ENCODE measurements around the gene ST6GALNAC3. TPM values are rescaled to one million over a fixed set of nuclear protein-coding genes. Genes with fewer than 3 reads are reported as not detected.

Gene ST6GALNAC3
- total RNA-seq, 2 experiments from 2014 or later = 0.50 to 1.2 TPM

DNA sequence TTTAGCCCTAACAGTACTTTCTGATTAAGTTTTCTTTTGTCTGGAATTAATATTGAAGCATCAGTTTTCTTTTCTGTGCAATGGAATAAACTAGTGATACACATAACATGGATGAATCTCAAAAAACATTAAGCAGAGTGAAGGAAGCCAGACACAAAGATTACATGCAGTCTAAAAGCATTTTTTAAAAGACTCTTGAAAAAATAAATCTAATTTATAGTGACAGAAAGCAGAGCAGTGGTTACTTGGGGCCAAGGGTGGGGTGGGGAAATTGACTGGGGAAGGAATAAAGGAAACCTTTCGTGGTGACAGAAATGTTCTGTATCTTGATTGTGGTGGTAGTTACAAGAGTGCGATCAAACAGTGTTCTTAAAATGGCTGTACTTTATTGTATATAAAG lies 20.2 kb upstream of the ST6GALNAC3 start:
- Histone ChIP-seq H3K9me2 (ENCODE audit: insufficient read depth, low read length) (no peaks in the 10 kb centered on the region), H3K79me2 (ENCODE audit: insufficient read depth, low read depth, low read length) (no peaks in the 10 kb centered on the region), H3K4me3 (ENCODE audit: low read depth, low read length, poor library complexity, severe bottlenecking) (no peak overlapping the region), H3K4me2 (ENCODE audit: low read length) (no peak overlapping the region), H3K36me3 (ENCODE audit: insufficient read depth, low read length) (no peaks in the 10 kb centered on the region), H3K4me1 (ENCODE audit: insufficient read depth, low read length, poor library complexity, severe bottlenecking) (no peaks in the 10 kb centered on the region), H3K9me3 (ENCODE audit: low read length) (no peaks in the 10 kb centered on the region), H3K27ac (ENCODE audit: low read depth, low read length, poor library complexity, severe bottlenecking) (no peak overlapping the region), H2AFZ (ENCODE audit: low read length) (no peak overlapping the region), H4K20me1 (ENCODE audit: insufficient read depth, low read length) (no peaks in the 10 kb centered on the region)
- CTCF ChIA-PET (ENCODE audit: unreplicated experiment) = no interaction called here
- intact Hi-C loops (cut with micrococcal nuclease; ENCODE audit: unreplicated experiment) = no loop called here
- DNase-seq (ENCODE audit: low spot score) = no peak
- BruUV-seq (replicated peaks) = no TSS peak
- POLR2A ChIA-PET = no interaction called here
- no peak for TF ChIP-seq EZH2phosphoT487 (IDR thresholded peaks at IDR 0.05; ENCODE audit: borderline replicate concordance, low read depth, low read length)

DNA sequence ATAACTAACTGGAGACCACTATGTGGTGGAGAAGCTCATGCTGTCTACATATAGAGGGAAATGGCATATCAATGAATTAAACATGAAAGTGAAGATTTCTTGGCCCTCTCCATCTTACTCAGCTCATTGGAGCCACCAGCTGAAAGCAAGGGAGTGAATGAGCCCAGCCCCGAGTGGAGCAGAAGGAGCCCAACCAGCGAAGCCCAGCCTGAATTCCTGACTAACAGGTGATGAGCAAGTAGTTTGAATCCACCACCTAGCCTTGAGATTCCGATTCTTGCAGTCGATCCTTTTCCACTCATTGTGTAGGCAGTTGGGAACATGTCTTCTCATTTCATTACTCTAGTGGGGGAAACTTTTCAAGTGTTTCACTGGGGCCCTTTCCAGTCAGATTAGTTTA lies 18.6 kb upstream of the ST6GALNAC3 start:
- no TSS peak for BruUV-seq (replicated peaks)
- H3K27ac ChIP-seq (ENCODE audit: low read depth, low read length, poor library complexity, severe bottlenecking) = no peak overlapping the region
- no peaks in the 10 kb centered on the region for H3K79me2 ChIP-seq (ENCODE audit: insufficient read depth, low read depth, low read length)
- DNase-seq (ENCODE audit: low spot score) = no peak
- no peak overlapping the region for H3K4me3 ChIP-seq (ENCODE audit: low read depth, low read length, poor library complexity, severe bottlenecking)
- no peak overlapping the region for H2AFZ ChIP-seq (ENCODE audit: low read length)
- no peaks in the 10 kb centered on the region for H3K36me3 ChIP-seq (ENCODE audit: insufficient read depth, low read length)
- intact Hi-C loops (cut with micrococcal nuclease; ENCODE audit: unreplicated experiment) = no loop called here
- no peaks in the 10 kb centered on the region for H3K9me3 ChIP-seq (ENCODE audit: low read length)
- H3K4me1 ChIP-seq (ENCODE audit: insufficient read depth, low read length, poor library complexity, severe bottlenecking) = no peaks in the 10 kb centered on the region
- H4K20me1 ChIP-seq (ENCODE audit: insufficient read depth, low read length) = no peaks in the 10 kb centered on the region
- POLR2A ChIA-PET = no interaction called here
- TF ChIP-seq, protein P1, sequence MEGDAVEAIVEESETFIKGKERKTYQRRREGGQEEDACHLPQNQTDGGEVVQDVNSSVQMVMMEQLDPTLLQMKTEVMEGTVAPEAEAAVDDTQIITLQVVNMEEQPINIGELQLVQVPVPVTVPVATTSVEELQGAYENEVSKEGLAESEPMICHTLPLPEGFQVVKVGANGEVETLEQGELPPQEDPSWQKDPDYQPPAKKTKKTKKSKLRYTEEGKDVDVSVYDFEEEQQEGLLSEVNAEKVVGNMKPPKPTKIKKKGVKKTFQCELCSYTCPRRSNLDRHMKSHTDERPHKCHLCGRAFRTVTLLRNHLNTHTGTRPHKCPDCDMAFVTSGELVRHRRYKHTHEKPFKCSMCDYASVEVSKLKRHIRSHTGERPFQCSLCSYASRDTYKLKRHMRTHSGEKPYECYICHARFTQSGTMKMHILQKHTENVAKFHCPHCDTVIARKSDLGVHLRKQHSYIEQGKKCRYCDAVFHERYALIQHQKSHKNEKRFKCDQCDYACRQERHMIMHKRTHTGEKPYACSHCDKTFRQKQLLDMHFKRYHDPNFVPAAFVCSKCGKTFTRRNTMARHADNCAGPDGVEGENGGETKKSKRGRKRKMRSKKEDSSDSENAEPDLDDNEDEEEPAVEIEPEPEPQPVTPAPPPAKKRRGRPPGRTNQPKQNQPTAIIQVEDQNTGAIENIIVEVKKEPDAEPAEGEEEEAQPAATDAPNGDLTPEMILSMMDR (conservative IDR thresholded peaks at IDR 0.05; ENCODE audit: low read length) = no peak
- no peak for TF ChIP-seq EZH2phosphoT487 (IDR thresholded peaks at IDR 0.05; ENCODE audit: borderline replicate concordance, low read depth, low read length)
- no peaks in the 10 kb centered on the region for H3K9me2 ChIP-seq (ENCODE audit: insufficient read depth, low read length)
- CTCF ChIA-PET (ENCODE audit: unreplicated experiment) = no interaction called here
- H3K4me2 ChIP-seq (ENCODE audit: low read length) = no peak overlapping the region

DNA sequence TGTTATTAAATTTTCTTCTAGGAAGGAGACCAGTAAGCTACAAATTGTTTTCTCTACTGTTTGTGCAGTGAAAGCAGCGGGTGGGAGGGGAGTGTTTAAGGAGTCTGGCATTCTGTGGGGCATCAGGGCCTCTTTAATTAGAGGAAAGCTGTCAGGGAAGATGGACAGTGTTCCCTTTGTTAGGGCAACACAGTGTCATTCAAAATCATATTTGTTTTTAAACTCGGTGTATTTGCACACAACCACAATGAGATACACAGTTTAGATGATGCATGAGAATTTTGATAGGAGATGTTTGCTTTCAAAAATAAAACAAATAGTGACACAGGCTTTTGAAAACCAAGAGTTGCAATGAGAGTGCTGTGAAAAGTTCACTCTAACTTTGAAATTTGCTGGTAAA lies 15.1 kb upstream of the ST6GALNAC3 start:
- intact Hi-C loops (cut with micrococcal nuclease; ENCODE audit: unreplicated experiment) = no loop called here
- no peaks in the 10 kb centered on the region for H3K9me2 ChIP-seq (ENCODE audit: insufficient read depth, low read length)
- no peak overlapping the region for H3K4me3 ChIP-seq (ENCODE audit: low read depth, low read length, poor library complexity, severe bottlenecking)
- no peaks in the 10 kb centered on the region for H3K79me2 ChIP-seq (ENCODE audit: insufficient read depth, low read depth, low read length)
- H3K9me3 ChIP-seq (ENCODE audit: low read length) = no peaks in the 10 kb centered on the region
- POLR2A ChIA-PET = no interaction called here
- H3K27ac ChIP-seq (ENCODE audit: low read depth, low read length, poor library complexity, severe bottlenecking) = no peak overlapping the region
- DNase-seq (ENCODE audit: low spot score) = no peak
- no TSS peak for BruUV-seq (replicated peaks)
- no peak overlapping the region for H3K4me2 ChIP-seq (ENCODE audit: low read length)
- TF ChIP-seq EZH2phosphoT487 (IDR thresholded peaks at IDR 0.05; ENCODE audit: borderline replicate concordance, low read depth, low read length) = no peak
- TF ChIP-seq, protein P1 (conservative IDR thresholded peaks at IDR 0.05; ENCODE audit: low read length) = no peak
- CTCF ChIA-PET (ENCODE audit: unreplicated experiment) = no interaction called here
- no peaks in the 10 kb centered on the region for H4K20me1 ChIP-seq (ENCODE audit: insufficient read depth, low read length)
- no peaks in the 10 kb centered on the region for H3K36me3 ChIP-seq (ENCODE audit: insufficient read depth, low read length)
- H2AFZ ChIP-seq (ENCODE audit: low read length) = no peak overlapping the region
- H3K4me1 ChIP-seq (ENCODE audit: insufficient read depth, low read length, poor library complexity, severe bottlenecking) = no peaks in the 10 kb centered on the region

Measured in OCI-LY7 (cell line).